Measurements from ENCODE around the gene TSPEAR.

TSPEAR gene

GRCh38 chr21:44704636-44705001 lies 6.8 kb downstream of the TSPEAR start:
- TF ChIP-seq MYC (IDR thresholded peaks at IDR 0.05; ENCODE audit: low read depth, low read length) (no peak), CTCF (IDR thresholded peaks at IDR 0.05; ENCODE audit: low read depth, low read length) (no peak), POLR2A (IDR thresholded peaks at IDR 0.05; ENCODE audit: extremely low read depth, insufficient read length) (no peak), MAX (IDR thresholded peaks at IDR 0.05; ENCODE audit: low read depth, low read length) (no peak)
- DNase-seq (ENCODE audit: low read depth) = no peak
- no peak overlapping the region for H3K4me3 ChIP-seq (ENCODE audit: low read depth, low read length)

- no peak overlapping the region for H3K4me3 ChIP-seq (ENCODE audit: low read depth, low read length)
- TF ChIP-seq CTCF (IDR thresholded peaks at IDR 0.05; ENCODE audit: low read depth, low read length) (no peak), MAX (IDR thresholded peaks at IDR 0.05; ENCODE audit: low read depth, low read length) (no peak), POLR2A (IDR thresholded peaks at IDR 0.05; ENCODE audit: extremely low read depth, insufficient read length) (no peak), MYC (IDR thresholded peaks at IDR 0.05; ENCODE audit: low read depth, low read length) (no peak)
- DNase-seq (ENCODE audit: low read depth) = no peak
These were observed 7.4 kb downstream of the TSPEAR start for GRCh38 chr21:44703731-44704635.

- H3K4me3 ChIP-seq (ENCODE audit: low read depth, low read length) = no peak overlapping the region
- no peak for DNase-seq (ENCODE audit: low read depth)
- no peak for TF ChIP-seq CTCF (IDR thresholded peaks at IDR 0.05; ENCODE audit: low read depth, low read length)
- no peak for TF ChIP-seq MAX (IDR thresholded peaks at IDR 0.05; ENCODE audit: low read depth, low read length)
- TF ChIP-seq MYC (IDR thresholded peaks at IDR 0.05; ENCODE audit: low read depth, low read length) = no peak
- TF ChIP-seq POLR2A (IDR thresholded peaks at IDR 0.05; ENCODE audit: extremely low read depth, insufficient read length) = no peak
These were observed 8.2 kb downstream of the TSPEAR start for GRCh38 chr21:44702973-44703730.

GRCh38 chr21:44702111-44702972 lies 9.0 kb downstream of the TSPEAR start:
- H3K4me3 ChIP-seq (ENCODE audit: low read depth, low read length) = no peak overlapping the region
- no peak for DNase-seq (ENCODE audit: low read depth)
- TF ChIP-seq MAX (IDR thresholded peaks at IDR 0.05; ENCODE audit: low read depth, low read length) (no peak), POLR2A (IDR thresholded peaks at IDR 0.05; ENCODE audit: extremely low read depth, insufficient read length) (no peak), CTCF (IDR thresholded peaks at IDR 0.05; ENCODE audit: low read depth, low read length) (no peak), MYC (IDR thresholded peaks at IDR 0.05; ENCODE audit: low read depth, low read length) (no peak)

- no peak for TF ChIP-seq MAX (IDR thresholded peaks at IDR 0.05; ENCODE audit: low read depth, low read length)
- no peak for DNase-seq (ENCODE audit: low read depth)
- H3K4me3 ChIP-seq (ENCODE audit: low read depth, low read length) = no peak overlapping the region
These were observed 9.8 kb downstream of the TSPEAR start for GRCh38 chr21:44701541-44701940.

All from NB4 (cell line).